DND-41 (cell line): ENCODE measurements around the gene SPECC1.

Experiments used
- ATAC-seq: fragments of 200-7000 bp; cut with Tn5 transposase; 3 replicates; pipeline ENCODE4 v1.9.1; 2021; ENCODE audit warnings: low read depth; ENCODE audit not compliant: insufficient read depth
- DNase-seq: peaks from one replicate; pipeline ENCODE4 v3.0.0-alpha.2; 2020
- H2AFZ ChIP-seq: 2 replicates; pipeline ENCODE4 v1.6.0; 2012; ENCODE audit warnings: low read depth, low read length
- H3K27ac ChIP-seq: 2 replicates; pipeline ENCODE4 v1.5.1; 2012; ENCODE audit warnings: low read length, inconsistent platforms
- H3K27me3 ChIP-seq: fragments of 200-600 bp; sonication (generic); 2 replicates; pipeline ENCODE4 v1.6.0; 2012; ENCODE audit warnings: low read length, mild to moderate bottlenecking, inconsistent platforms; ENCODE audit not compliant: insufficient read depth, poor library complexity
- H3K36me3 ChIP-seq: 2 replicates; pipeline ENCODE4 v1.5.1; 2012; ENCODE audit warnings: low read length, inconsistent platforms; ENCODE audit not compliant: insufficient read depth
- H3K4me1 ChIP-seq: 2 replicates; pipeline ENCODE4 v1.5.1; 2012; ENCODE audit warnings: mild to moderate bottlenecking, low read length; ENCODE audit not compliant: insufficient read depth
- H3K4me2 ChIP-seq: 2 replicates; pipeline ENCODE4 v1.6.0; 2012; ENCODE audit warnings: mild to moderate bottlenecking, moderate library complexity, low read length, inconsistent platforms; ENCODE audit not compliant: insufficient read depth
- H3K4me3 ChIP-seq, 2 experiments: fragments of 200-600 bp in 1 of 2; shearing (Covaris generic) in 1 of 2; 2 replicates each; pipeline ENCODE4 v1.5.1; 2012 to 2016; ENCODE audit warnings: inconsistent platforms in 2 of 2, low read length in 2 of 2, mild to moderate bottlenecking in 2 of 2, low read depth in 1 of 2, moderate library complexity in 1 of 2
- H3K79me2 ChIP-seq: 2 replicates; pipeline ENCODE4 v1.6.0; 2012; ENCODE audit warnings: low read length, inconsistent platforms; ENCODE audit not compliant: insufficient read depth
- H3K9ac ChIP-seq: 2 replicates; pipeline ENCODE4 v1.6.0; 2012; ENCODE audit warnings: low read depth, mild to moderate bottlenecking, inconsistent platforms, low read length, moderate library complexity
- H3K9me3 ChIP-seq: 2 replicates; pipeline ENCODE4 v1.5.1; 2012; ENCODE audit warnings: low read length, moderate library complexity, mild to moderate bottlenecking, inconsistent platforms; ENCODE audit not compliant: insufficient read depth, severe bottlenecking
- H4K20me1 ChIP-seq: 2 replicates; pipeline ENCODE4 v1.6.0; 2012; ENCODE audit warnings: low read length; ENCODE audit not compliant: insufficient read depth
- CTCF ChIP-seq: IDR thresholded peaks from 2 replicates; pipeline ENCODE4 v1.5.1; 2012; ENCODE audit warnings: borderline replicate concordance, low read length, moderate library complexity, mild to moderate bottlenecking; ENCODE audit not compliant: poor library complexity, severe bottlenecking; ENCODE audit errors: extremely low read depth
- EZH2 ChIP-seq: IDR thresholded peaks from 3 replicates; pipeline ENCODE4 v1.6.1; 2012; ENCODE audit warnings: borderline replicate concordance, low read depth, mild to moderate bottlenecking, moderate library complexity, low read length, inconsistent platforms; ENCODE audit not compliant: severe bottlenecking

The SPECC1 gene

GRCh38 chr17:20253323-20253722 lies 244.2 kb downstream of the SPECC1 start:
- Histone ChIP-seq H3K27ac (no peak overlapping the region), H3K9ac (no peak overlapping the region), H3K4me1 (no peaks in the 10 kb centered on the region), H3K27me3 (no peaks in the 10 kb centered on the region), H3K9me3 (no peaks in the 10 kb centered on the region), H3K4me3 (no peak overlapping the region), H2AFZ (no peak overlapping the region), H3K4me2 (no peak overlapping the region), H4K20me1 (no peaks in the 10 kb centered on the region), H3K79me2 (no peaks in the 10 kb centered on the region), H3K36me3 (no peaks in the 10 kb centered on the region)
- no peak for TF ChIP-seq EZH2
- no peak for TF ChIP-seq CTCF
- DNase-seq = no peak
- ATAC-seq = no peak

GRCh38 chr17:20254541-20254940 lies 245.4 kb downstream of the SPECC1 start:
- DNase-seq (no peak), ATAC-seq (no peak)
- H4K20me1 ChIP-seq = no peaks in the 10 kb centered on the region
- H3K79me2 ChIP-seq = no peaks in the 10 kb centered on the region
- no peaks in the 10 kb centered on the region for H3K4me1 ChIP-seq
- H3K4me3 ChIP-seq = no peak overlapping the region
- H3K9ac ChIP-seq = no peak overlapping the region
- no peaks in the 10 kb centered on the region for H3K27me3 ChIP-seq
- no peak overlapping the region for H2AFZ ChIP-seq
- no peaks in the 10 kb centered on the region for H3K36me3 ChIP-seq
- no peak overlapping the region for H3K27ac ChIP-seq
- no peak for TF ChIP-seq EZH2
- TF ChIP-seq CTCF = no peak
- H3K9me3 ChIP-seq = no peaks in the 10 kb centered on the region
- no peak overlapping the region for H3K4me2 ChIP-seq

GRCh38 chr17:20256144-20256543 lies 247.0 kb downstream of the SPECC1 start:
- Histone ChIP-seq H4K20me1 (no peaks in the 10 kb centered on the region), H2AFZ (no peak overlapping the region), H3K36me3 (no peaks in the 10 kb centered on the region), H3K27me3 (no peaks in the 10 kb centered on the region), H3K4me2 (no peak overlapping the region), H3K4me1 (no peaks in the 10 kb centered on the region), H3K79me2 (no peaks in the 10 kb centered on the region), H3K9ac (no peak overlapping the region), H3K27ac (no peak overlapping the region), H3K4me3 (no peak overlapping the region), H3K9me3 (no peaks in the 10 kb centered on the region)
- no peak for TF ChIP-seq EZH2
- no peak for TF ChIP-seq CTCF
- ATAC-seq = no peak
- DNase-seq = no peak

- Histone ChIP-seq H3K36me3 (no peaks in the 10 kb centered on the region), H3K4me1 (no peaks in the 10 kb centered on the region), H3K27me3 (no peaks in the 10 kb centered on the region), H3K9me3 (no peaks in the 10 kb centered on the region), H4K20me1 (no peaks in the 10 kb centered on the region), H3K27ac (no peak overlapping the region), H2AFZ (no peak overlapping the region), H3K4me2 (no peak overlapping the region), H3K79me2 (no peaks in the 10 kb centered on the region), H3K9ac (no peak overlapping the region), H3K4me3 (no peak overlapping the region)
- no peak for ATAC-seq
- no peak for DNase-seq
- no peak for TF ChIP-seq CTCF
These were observed 247.8 kb downstream of the SPECC1 start for GRCh38 chr17:20257008-20257407.
